Measurements from ENCODE around the gene CCNL1.

Gene CCNL1

DNA sequence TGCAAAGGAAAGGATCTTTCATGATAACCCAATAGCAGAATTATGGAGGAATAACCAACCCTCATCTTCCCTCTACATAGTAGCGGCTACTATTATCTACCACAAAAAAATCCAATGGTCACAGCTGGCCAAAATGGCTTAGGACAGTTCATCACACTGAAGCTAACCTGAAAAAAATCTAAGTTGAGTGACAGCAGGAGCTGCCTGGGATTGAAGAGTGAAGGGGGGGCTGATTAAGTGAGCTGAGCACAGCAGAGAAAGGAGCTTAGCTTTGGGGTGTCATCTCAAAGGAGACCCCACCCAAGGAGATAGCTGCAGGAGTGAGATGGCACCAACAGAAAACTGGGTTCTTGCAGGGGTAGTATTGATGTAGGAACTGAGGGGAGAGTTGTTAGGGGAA is 33.6 kb downstream of the CCNL1 start:
- no peaks in the 10 kb centered on the region for H3K9me3 ChIP-seq (ENCODE audit: control insufficient read depth, low read length)
- H3K36me3 ChIP-seq (ENCODE audit: control insufficient read depth, insufficient read depth, low read length), result no peaks in the 10 kb centered on the region
- no peak overlapping the region for H3K27ac ChIP-seq
- H3K4me3 ChIP-seq (ENCODE audit: low read depth, low read length), result no peak overlapping the region
- H3K27me3 ChIP-seq (ENCODE audit: control insufficient read depth, insufficient read depth, low read length), result no peaks in the 10 kb centered on the region
- H3K79me2 ChIP-seq, result no peaks in the 10 kb centered on the region
- H2AFZ ChIP-seq, result no peak overlapping the region
- no peak overlapping the region for H3K4me2 ChIP-seq (ENCODE audit: low read length)
- peaks cover 15% of the 10 kb centered on the region for H3K4me1 ChIP-seq
- TF ChIP-seq, protein P1, sequence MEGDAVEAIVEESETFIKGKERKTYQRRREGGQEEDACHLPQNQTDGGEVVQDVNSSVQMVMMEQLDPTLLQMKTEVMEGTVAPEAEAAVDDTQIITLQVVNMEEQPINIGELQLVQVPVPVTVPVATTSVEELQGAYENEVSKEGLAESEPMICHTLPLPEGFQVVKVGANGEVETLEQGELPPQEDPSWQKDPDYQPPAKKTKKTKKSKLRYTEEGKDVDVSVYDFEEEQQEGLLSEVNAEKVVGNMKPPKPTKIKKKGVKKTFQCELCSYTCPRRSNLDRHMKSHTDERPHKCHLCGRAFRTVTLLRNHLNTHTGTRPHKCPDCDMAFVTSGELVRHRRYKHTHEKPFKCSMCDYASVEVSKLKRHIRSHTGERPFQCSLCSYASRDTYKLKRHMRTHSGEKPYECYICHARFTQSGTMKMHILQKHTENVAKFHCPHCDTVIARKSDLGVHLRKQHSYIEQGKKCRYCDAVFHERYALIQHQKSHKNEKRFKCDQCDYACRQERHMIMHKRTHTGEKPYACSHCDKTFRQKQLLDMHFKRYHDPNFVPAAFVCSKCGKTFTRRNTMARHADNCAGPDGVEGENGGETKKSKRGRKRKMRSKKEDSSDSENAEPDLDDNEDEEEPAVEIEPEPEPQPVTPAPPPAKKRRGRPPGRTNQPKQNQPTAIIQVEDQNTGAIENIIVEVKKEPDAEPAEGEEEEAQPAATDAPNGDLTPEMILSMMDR (IDR thresholded peaks at IDR 0.05), result no peak
- H3K9ac ChIP-seq, result no peak overlapping the region

DNA sequence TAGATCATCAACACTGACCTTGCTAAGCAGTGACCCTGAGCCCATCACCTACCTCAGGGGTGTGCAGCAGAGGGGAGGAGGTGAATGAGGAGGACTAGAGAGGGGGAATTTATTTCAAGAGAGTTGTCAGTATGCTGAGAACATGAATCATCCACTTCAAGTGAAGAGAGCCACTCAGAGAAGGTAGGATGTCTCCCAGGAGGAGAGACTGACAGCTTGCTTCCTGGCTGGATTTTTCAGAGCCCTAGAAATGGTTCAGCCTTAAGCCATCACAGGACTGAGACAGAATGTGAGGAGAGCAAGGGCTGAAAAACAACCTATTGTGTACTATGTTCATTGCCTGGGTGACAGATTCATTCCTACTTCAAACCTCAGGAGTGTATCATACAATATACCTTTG is 34.8 kb downstream of the CCNL1 start:
- no peaks in the 10 kb centered on the region for H3K36me3 ChIP-seq (ENCODE audit: control insufficient read depth, insufficient read depth, low read length)
- TF ChIP-seq, protein P1 (IDR thresholded peaks at IDR 0.05), result no peak
- no peak overlapping the region for H2AFZ ChIP-seq
- H3K9ac ChIP-seq, result no peak overlapping the region
- H3K9me3 ChIP-seq (ENCODE audit: control insufficient read depth, low read length), result no peaks in the 10 kb centered on the region
- H3K27me3 ChIP-seq (ENCODE audit: control insufficient read depth, insufficient read depth, low read length), result no peaks in the 10 kb centered on the region
- no peaks in the 10 kb centered on the region for H3K79me2 ChIP-seq
- H3K4me1 ChIP-seq, result peaks cover 15% of the 10 kb centered on the region
- no peak overlapping the region for H3K4me2 ChIP-seq (ENCODE audit: low read length)
- H3K27ac ChIP-seq, result no peak overlapping the region
- H3K4me3 ChIP-seq (ENCODE audit: low read depth, low read length), result no peak overlapping the region

DNA sequence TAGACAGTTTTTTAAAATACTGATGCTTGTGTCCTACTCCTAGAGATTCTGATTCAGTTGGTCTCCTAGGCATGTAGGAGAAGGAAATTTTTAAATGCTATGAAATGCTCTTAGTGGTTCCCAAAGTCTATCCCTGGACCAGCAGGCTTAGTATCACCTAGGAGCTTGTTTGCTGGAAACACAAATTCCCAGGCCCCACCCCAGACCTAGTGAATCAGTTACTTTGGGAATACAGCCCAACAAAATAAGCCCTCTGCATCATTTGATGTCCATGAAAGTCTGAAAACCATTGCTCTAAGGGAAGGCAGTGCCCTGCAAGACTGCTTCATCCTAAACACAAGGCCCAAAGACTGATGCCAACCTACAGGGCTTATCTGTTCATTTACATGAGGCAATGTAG is 36.3 kb downstream of the CCNL1 start:
- Histone ChIP-seq H3K36me3 (ENCODE audit: control insufficient read depth, insufficient read depth, low read length) (no peaks in the 10 kb centered on the region), H3K9me3 (ENCODE audit: control insufficient read depth, low read length) (no peaks in the 10 kb centered on the region), H3K79me2 (no peaks in the 10 kb centered on the region), H2AFZ (no peak overlapping the region), H3K4me2 (ENCODE audit: low read length) (no peak overlapping the region), H3K4me3 (ENCODE audit: low read depth, low read length) (no peak overlapping the region), H3K4me1 (peaks cover 6% of the 10 kb centered on the region), H3K27ac (no peak overlapping the region), H3K27me3 (ENCODE audit: control insufficient read depth, insufficient read depth, low read length) (no peaks in the 10 kb centered on the region), H3K9ac (no peak overlapping the region)
- TF ChIP-seq, protein P1 (IDR thresholded peaks at IDR 0.05), result no peak

DNA sequence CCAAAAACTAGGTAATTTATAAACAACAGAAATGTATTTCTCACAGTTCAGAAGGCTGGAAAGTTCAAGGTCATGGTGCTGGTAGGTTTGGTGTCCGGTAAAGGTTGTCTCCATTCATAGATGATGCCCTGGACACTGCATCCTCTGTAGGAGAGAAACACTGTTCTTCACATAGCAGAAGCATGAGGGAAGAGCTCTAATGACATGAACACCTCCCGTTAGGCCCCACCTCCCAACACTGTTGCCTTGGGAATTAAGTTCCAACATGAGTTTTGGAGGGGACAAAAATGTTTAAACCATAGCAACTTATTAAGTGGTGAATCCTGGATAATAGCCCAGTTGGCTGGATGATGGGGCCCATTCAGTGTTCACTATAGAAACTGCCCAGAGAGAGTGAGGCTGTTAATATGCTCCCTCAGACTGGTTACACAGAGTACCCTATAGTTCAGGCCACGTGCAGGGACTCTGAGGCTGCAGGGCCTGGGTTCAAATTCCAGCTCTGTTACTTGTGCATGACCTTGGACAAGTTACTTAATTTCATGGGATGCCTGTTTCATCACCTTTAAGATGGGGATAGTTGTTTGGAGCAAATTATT is 37.0 kb downstream of the CCNL1 start:
- Histone ChIP-seq H3K4me3 (ENCODE audit: low read depth, low read length) (no peak overlapping the region), H2AFZ (no peak overlapping the region), H3K79me2 (no peaks in the 10 kb centered on the region), H3K9me3 (ENCODE audit: control insufficient read depth, low read length) (no peaks in the 10 kb centered on the region), H3K9ac (no peak overlapping the region), H3K36me3 (ENCODE audit: control insufficient read depth, insufficient read depth, low read length) (no peaks in the 10 kb centered on the region), H3K27me3 (ENCODE audit: control insufficient read depth, insufficient read depth, low read length) (no peaks in the 10 kb centered on the region), H3K4me1 (no peaks in the 10 kb centered on the region), H3K4me2 (ENCODE audit: low read length) (no peak overlapping the region), H3K27ac (no peak overlapping the region)
- TF ChIP-seq, protein P1 (IDR thresholded peaks at IDR 0.05), result no peak

DNA sequence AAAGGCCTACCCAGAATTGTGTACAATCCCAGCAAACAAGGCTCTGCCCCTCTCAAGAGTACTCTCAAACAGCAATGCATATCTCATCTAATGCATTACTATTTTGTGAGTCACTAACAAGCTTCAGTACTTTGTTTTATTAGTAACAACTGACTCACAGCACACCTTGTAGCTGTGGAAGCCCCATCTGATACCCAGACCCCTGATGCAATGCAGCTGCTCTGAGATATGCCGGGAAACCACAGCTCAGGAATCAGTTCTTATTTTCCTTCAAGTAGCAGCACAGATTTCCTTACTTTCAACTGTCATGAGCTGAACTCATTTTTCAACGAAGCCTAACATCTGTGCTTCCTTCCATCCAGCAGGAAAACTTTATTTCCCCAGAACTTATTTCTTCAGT is 37.8 kb downstream of the CCNL1 start:
- H3K27me3 ChIP-seq (ENCODE audit: control insufficient read depth, insufficient read depth, low read length), result no peaks in the 10 kb centered on the region
- TF ChIP-seq, protein P1 (IDR thresholded peaks at IDR 0.05), result no peak
- no peak overlapping the region for H3K27ac ChIP-seq
- no peaks in the 10 kb centered on the region for H3K4me1 ChIP-seq
- no peak overlapping the region for H3K9ac ChIP-seq
- no peak overlapping the region for H2AFZ ChIP-seq
- no peak overlapping the region for H3K4me3 ChIP-seq (ENCODE audit: low read depth, low read length)
- H3K79me2 ChIP-seq, result no peaks in the 10 kb centered on the region
- no peaks in the 10 kb centered on the region for H3K9me3 ChIP-seq (ENCODE audit: control insufficient read depth, low read length)
- H3K36me3 ChIP-seq (ENCODE audit: control insufficient read depth, insufficient read depth, low read length), result no peaks in the 10 kb centered on the region
- no peak overlapping the region for H3K4me2 ChIP-seq (ENCODE audit: low read length)

Measured in parathyroid adenoma (tissue), 2 donors.